HG03064 (cell line): ENCODE data around the gene SFSWAP.
"Not testable (repeated sequence)": the region's sequence is repeated elsewhere in the genome, so short reads cannot be mapped to it uniquely, and the experiment has no call there.

Experiments used
- ATAC-seq: cut with Tn5 transposase; IDR thresholded peaks from one replicate; pipeline ENCODE4 v1.9.1; 2021; ENCODE audit warnings: low read depth; ENCODE audit not compliant: unreplicated experiment

Gene SFSWAP

GRCh38 chr12:131678389-131679181 is 32.3 kb upstream of the SFSWAP start:
- not testable (repeated sequence) for ATAC-seq

DNA sequence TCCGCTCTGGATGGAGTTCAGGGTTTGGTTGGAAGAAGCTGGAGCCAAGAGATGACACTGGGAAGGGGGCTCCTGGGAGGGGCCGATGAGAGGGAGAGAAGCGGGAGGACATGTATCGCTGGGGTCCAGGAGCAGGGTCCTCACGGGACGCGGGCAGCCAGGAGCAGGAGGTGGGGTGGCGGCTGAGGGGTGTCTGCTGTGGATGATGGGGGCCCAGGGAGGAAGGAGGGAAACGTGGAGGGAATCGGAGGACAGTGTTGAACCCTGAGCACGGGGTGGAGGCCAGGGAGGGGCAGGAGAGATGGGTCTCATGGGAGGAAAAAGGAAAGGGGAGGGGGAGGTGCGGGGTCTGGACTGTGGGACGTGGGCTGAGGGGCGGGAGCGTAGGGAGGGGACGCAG is 31.7 kb upstream of the SFSWAP start:
- not testable (repeated sequence) for ATAC-seq

DNA sequence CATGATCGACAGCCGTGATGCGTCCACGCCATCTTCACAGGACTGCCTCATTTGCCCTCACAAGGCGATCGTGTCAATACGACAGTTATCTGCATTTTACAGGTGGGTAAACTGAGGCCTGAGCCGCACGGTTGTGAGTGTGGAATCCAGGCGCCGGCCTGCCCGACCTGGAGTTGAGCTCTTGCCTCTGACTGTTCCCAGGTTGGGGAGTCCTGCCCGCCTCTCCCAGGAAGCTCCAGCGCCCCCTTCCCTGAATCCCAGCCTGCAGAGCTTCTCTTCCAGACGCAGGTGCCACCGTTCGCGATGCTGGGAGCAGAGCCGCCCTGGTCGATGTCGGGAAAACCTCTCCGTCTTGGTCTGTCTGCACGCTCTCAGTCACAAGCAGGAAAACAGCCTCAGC is 31.1 kb upstream of the SFSWAP start:
- not testable (repeated sequence) for ATAC-seq

- ATAC-seq = not testable (repeated sequence)
These were observed 30.3 kb upstream of the SFSWAP start for GRCh38 chr12:131680392-131681256.

- no peak for ATAC-seq
These were observed 29.7 kb upstream of the SFSWAP start for GRCh38 chr12:131681257-131681620.

- peak; percentile 91 for ATAC-seq
These were observed 29.0 kb upstream of the SFSWAP start for GRCh38 chr12:131681746-131682509.

DNA sequence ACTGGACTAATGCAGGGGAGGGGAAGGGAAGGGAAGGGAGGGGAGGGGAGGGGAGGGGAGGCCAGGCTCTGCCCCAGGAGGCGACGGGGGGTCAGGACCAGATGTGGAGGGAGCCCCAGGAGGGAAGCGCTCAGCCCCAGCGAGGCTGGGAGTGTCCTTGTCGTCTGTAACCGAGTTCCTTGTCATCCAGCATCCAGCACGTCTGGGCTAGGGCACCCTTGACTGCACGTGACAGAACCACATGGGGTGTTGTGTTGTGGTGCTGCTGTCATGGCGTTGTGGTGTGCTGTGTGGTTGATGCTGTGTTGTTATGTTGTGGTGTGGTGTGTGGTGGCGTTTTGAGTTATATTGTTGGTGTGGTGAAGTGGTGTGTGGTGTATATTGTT is 28.4 kb upstream of the SFSWAP start:
- no peak for ATAC-seq

GRCh38 chr12:131683266-131684014 is 27.4 kb upstream of the SFSWAP start:
- ATAC-seq = no peak

GRCh38 chr12:131684015-131684725 is 26.7 kb upstream of the SFSWAP start:
- no peak for ATAC-seq

GRCh38 chr12:131687346-131688125 is 23.4 kb upstream of the SFSWAP start:
- ATAC-seq = no peak

DNA sequence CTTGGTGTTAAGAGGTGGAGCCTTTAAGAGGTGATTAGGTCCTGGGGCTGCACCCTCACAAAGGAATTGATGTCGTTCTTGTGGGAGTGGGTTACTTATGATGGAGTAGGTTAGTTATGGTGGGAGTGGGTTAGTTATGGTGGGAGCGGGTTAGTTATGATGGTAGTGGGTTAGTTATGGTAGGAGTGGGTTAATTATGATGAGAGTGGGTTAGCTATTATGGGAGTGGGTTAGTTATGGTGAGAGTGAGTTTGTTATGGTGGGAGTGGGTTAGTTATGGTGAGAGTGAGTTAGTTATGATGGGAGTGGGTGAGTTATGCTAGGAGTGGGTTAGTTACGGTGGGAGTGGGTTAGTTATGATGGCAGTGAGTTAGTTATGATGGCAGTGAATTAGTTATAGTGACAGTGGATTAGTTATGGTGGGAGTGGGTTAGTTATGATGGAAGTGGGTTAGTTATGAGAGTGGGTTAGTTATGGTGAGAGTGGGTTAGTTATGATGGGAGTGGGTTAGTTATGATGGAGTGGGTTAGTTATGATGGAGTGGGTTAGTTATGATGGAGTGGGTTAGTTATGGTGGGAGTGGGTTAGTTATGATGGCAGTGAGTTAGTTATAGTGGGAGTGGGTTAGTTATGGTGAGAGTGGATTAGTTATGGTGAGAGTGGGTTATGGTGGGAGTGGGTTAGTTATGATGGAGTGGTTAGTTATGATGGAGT is 22.6 kb upstream of the SFSWAP start:
- ATAC-seq = no peak

DNA sequence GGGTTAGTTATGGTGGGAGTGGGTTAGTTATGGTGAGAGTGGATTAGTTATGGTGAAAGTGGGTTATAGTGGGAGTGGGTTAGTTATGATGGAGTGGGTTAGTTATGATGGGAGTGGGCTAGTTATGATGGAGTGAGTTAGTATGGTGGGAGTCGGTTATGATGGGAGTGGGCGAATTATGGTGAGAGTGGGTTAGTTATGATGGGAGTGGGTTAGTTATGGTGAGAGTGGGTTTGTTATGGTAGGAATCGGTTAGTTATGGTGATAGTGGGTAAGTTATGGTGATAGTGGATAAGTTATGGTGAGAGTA is 22.1 kb upstream of the SFSWAP start:
- no peak for ATAC-seq

- ATAC-seq = no peak
These were observed 20.6 kb upstream of the SFSWAP start for GRCh38 chr12:131690320-131690719.

- ATAC-seq = no peak
These were observed 18.5 kb upstream of the SFSWAP start for GRCh38 chr12:131692431-131692830.

DNA sequence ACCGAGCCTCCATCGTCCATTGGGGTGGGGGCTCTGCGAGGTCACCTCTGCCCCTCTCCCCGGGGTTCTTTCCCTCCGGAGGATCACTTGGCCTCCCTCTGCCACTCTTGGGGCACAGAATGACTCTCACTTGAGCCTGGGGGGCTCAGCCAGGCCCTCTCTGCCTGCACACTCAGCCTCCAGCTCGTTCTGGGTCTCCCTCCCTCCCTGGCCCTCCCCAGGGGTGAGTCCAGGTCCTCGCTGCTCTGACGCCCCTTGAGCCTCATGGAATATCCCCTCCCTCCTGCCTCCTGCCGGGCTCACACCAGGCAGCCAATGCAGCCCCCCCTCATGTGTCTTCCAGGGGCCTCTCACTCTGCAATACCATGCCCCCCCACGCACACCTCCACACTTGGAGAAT is 17.7 kb upstream of the SFSWAP start:
- ATAC-seq = no peak

GRCh38 chr12:131694116-131694838 is 16.6 kb upstream of the SFSWAP start:
- ATAC-seq = no peak

DNA sequence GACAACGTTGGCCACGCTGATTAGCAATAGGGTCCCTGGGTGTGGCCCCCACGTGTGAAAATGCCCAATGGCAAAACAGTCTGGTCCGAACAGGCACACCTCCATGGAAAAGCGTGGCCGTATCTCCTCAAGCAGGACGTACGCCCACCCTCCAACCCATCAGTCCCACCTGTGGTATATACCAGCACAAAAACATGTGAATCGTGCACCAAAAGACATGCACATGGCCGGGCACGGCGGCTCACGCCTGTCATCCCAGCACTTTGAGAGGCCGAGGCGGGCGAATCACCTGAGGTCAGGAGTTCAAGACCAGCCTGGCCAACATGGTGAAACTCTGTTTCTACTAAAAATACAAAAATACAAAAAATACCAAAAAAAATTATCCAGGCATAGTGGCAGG is 14.9 kb upstream of the SFSWAP start:
- ATAC-seq = no peak

DNA sequence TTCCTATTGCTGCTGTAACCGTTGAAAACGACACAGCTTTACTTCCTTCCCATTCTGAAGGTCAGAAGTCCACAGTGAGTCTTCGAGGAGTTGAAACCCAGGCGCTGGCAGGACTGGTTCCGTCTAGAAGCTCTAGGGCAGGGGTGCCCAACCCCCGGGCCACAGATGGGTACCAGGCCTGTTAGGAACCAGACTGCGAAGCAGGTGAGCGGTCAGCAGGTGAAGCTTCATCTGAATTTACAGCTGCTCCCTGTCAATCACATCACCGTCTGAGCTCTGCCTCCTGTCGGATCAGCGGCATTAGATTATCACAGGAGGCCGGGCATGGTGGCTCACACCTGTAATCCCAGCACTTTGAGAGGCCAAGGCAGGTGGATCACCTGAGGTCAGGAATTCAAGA is 12.6 kb upstream of the SFSWAP start:
- no peak for ATAC-seq
